Nasal cavity respiratory epithelium epithelial cell of viscerocranial mucosa (primary cell): ENCODE measurements around the gene SNX27. TPM values are rescaled to one million over a fixed set of nuclear protein-coding genes. Genes with fewer than 3 reads are reported as not detected.

Experiments
- total RNA-seq: library from RNA; depleted of rRNA; stranded (reverse); fragments of >200 nt; gene quantifications from 2 replicates; pipeline ENCODE4 v1.2.3, GENCODE V29; 2014

SNX27 gene
- total RNA-seq = 28.7 and 56.9 TPM in 2 replicates

GRCh38 chr1:151611832-151612500 is at the start of gene SNX27:
Gene SNX27, plus strand, starts transcription at chr1:151612050. Its CDS starts 152 bp downstream, at chr1:151612202.

GRCh38 chr1:151716771-151717631 is 105.2 kb downstream of the SNX27 start, which contains the start of gene CELF3:
Gene CELF3, minus strand, starts transcription at chr1:151716803. Its CDS starts 783 bp downstream, at chr1:151716020.

GRCh38 chr1:151720974-151721787 is 109.3 kb downstream of the SNX27 start, which contains the start of gene RIIAD1:
Gene RIIAD1, plus strand, starts transcription at chr1:151721522. Its CDS starts 15 bp downstream, at chr1:151721537.

Other genes with a start within 250 kb of the SNX27 start
- 1.0 and 2.7 TPM in 2 replicates for gene SELENBP1, start 239.3 kb upstream of the SNX27 start, total RNA-seq
- gene PSMB4, start 212.5 kb upstream of the SNX27 start, total RNA-seq = 210 and 365 TPM in 2 replicates
- gene POGZ, start 152.6 kb upstream of the SNX27 start, total RNA-seq = 7.2 and 28.2 TPM in 2 replicates
- 1.7 and 5.8 TPM in 2 replicates for gene CGN, start 100.7 kb upstream of the SNX27 start, total RNA-seq
- 58.3 and 135 TPM in 2 replicates for gene TUFT1, start 71.7 kb upstream of the SNX27 start, total RNA-seq
- gene CELF3, start 104.8 kb downstream of the SNX27 start, total RNA-seq = not detected in 2 replicates
- gene RIIAD1, start 109.5 kb downstream of the SNX27 start, total RNA-seq = not detected in 2 replicates
- 60.2 and 103 TPM in 2 replicates for gene MRPL9, start 151.4 kb downstream of the SNX27 start, total RNA-seq
- 7.9 and 9.2 TPM in 2 replicates for gene TDRKH, start 178.4 kb downstream of the SNX27 start, total RNA-seq
- gene LINGO4, start 193.4 kb downstream of the SNX27 start, total RNA-seq = not detected in 2 replicates
- 0.34 and 1.4 TPM in 2 replicates for gene RORC, start 219.8 kb downstream of the SNX27 start, total RNA-seq
- gene C2CD4D, start 227.8 kb downstream of the SNX27 start, total RNA-seq = 0.07 TPM in 1 of 2 replicates, not detected in the other
- gene THEM5, start 241.7 kb downstream of the SNX27 start, total RNA-seq = not detected in 2 replicates